Measurements from ENCODE around the gene LRRC55. TPM values are rescaled to one million over a fixed set of nuclear protein-coding genes. Genes with fewer than 3 reads are reported as not detected.

Gene LRRC55
- total and polyA plus RNA-seq, 2 donors (not counting 3 experiments of a cell fraction or from before 2014, with no cell fraction given): not detected

GRCh38 chr11:57160665-57161064 is 21.1 kb upstream of the LRRC55 start:
- no peaks in the 10 kb centered on the region for H3K4me1 ChIP-seq (ENCODE audit: control insufficient read depth, extremely low read depth, insufficient read depth, low read length)
- H4K20me1 ChIP-seq (replicated peaks; ENCODE audit: control insufficient read depth, extremely low read depth, insufficient read depth, low read length): no peaks in the 10 kb centered on the region
- H3K4me2 ChIP-seq (ENCODE audit: insufficient read depth, low read length): no peak overlapping the region
- BruUV-seq (replicated peaks): no TSS peak
- no peak overlapping the region for H2AFZ ChIP-seq (ENCODE audit: low read depth, low read length)
- no peaks in the 10 kb centered on the region for H3K9me3 ChIP-seq (replicated peaks; ENCODE audit: control insufficient read depth, insufficient read depth, low read length)
- ChIA-PET POLR2A (no interaction called here), CTCF (interaction anchor here (2.7 kb wide), 1 partner anchor 89 kb away, joined by 12 read pairs; no protein-coding TSS in a partner anchor)
- H3K27ac ChIP-seq (ENCODE audit: insufficient read depth, low read depth, low read length): no peak overlapping the region
- H3K9me1 ChIP-seq (replicated peaks; ENCODE audit: control insufficient read depth, extremely low read depth, insufficient read depth, low read length): no peaks in the 10 kb centered on the region
- dilution Hi-C loops (cut with MboI; ENCODE audit: extremely low pct_ligation_motif_present, low sequenced_read_pairs) (no loop called here), intact Hi-C loops (cut with micrococcal nuclease) (loop anchor here (5.0 kb wide), 1 partner anchor 38 kb away; no protein-coding TSS in a partner anchor)
- H3K36me3 ChIP-seq (ENCODE audit: control insufficient read depth in 2 of 2, extremely low read depth in 1 of 2, insufficient read depth in 2 of 2, low read length in 2 of 2): no peaks in the 10 kb centered on the region
- no peak overlapping the region for H3K4me3 ChIP-seq (replicated peaks in 1 of 3; ENCODE audit: insufficient read depth in 1 of 3, low read depth in 1 of 3, low read length in 3 of 3)
- no peaks in the 10 kb centered on the region for H3K79me2 ChIP-seq (ENCODE audit: control insufficient read depth, insufficient read depth, low read length)
- peaks cover 0 to 4% of the 10 kb centered on the region in 2 experiments for H3K27me3 ChIP-seq (ENCODE audit: control insufficient read depth in 2 of 2, insufficient read depth in 2 of 2, low read length in 2 of 2)
- FAIRE-seq (no peak), DNase-seq (ENCODE audit: low read depth, low spot score) (no peak)
- TF ChIP-seq FOS (IDR thresholded peaks at IDR 0.05; ENCODE audit: borderline replicate concordance, insufficient read depth, low read length) (no peak), CTCF (IDR thresholded peaks at IDR 0.05; ENCODE audit: extremely low read depth in 1 of 2, insufficient read depth in 1 of 2, low read depth in 1 of 2, low read length in 2 of 2) (no peak), POLR2A (IDR thresholded peaks at IDR 0.05; ENCODE audit: low read depth, low read length) (no peak), POLR2AphosphoS5 (IDR thresholded peaks at IDR 0.05; ENCODE audit: insufficient read depth, low read depth, low read length) (no peak)
- H3K9ac ChIP-seq (replicated peaks; ENCODE audit: extremely low read depth, insufficient read depth, low read length): no peak overlapping the region

GRCh38 chr11:57161351-57161750 is 20.4 kb upstream of the LRRC55 start:
- H3K4me2 ChIP-seq (ENCODE audit: insufficient read depth, low read length): no peak overlapping the region
- no peak for DNase-seq (ENCODE audit: low read depth, low spot score)
- dilution Hi-C loops (cut with MboI; ENCODE audit: extremely low pct_ligation_motif_present, low sequenced_read_pairs): no loop called here
- peaks cover 0 to 4% of the 10 kb centered on the region in 2 experiments for H3K27me3 ChIP-seq (ENCODE audit: control insufficient read depth in 2 of 2, insufficient read depth in 2 of 2, low read length in 2 of 2)
- ChIA-PET POLR2A (no interaction called here), CTCF (interaction anchor here (2.7 kb wide), 1 partner anchor 88 kb away, joined by 12 read pairs; no protein-coding TSS in a partner anchor)
- no peak overlapping the region for H3K4me3 ChIP-seq (replicated peaks in 1 of 3; ENCODE audit: insufficient read depth in 1 of 3, low read depth in 1 of 3, low read length in 3 of 3)
- no peak overlapping the region for H2AFZ ChIP-seq (ENCODE audit: low read depth, low read length)
- no peak overlapping the region for H3K9ac ChIP-seq (replicated peaks; ENCODE audit: extremely low read depth, insufficient read depth, low read length)
- TF ChIP-seq POLR2AphosphoS5 (IDR thresholded peaks at IDR 0.05; ENCODE audit: insufficient read depth, low read depth, low read length) (no peak), GATA2 (IDR thresholded peaks at IDR 0.05; ENCODE audit: insufficient read depth, insufficient read length, low read depth, low read length) (no peak), MAX (IDR thresholded peaks at IDR 0.05; ENCODE audit: insufficient read depth, insufficient read length) (no peak), EZH2 (IDR thresholded peaks at IDR 0.05; ENCODE audit: borderline replicate concordance, low read depth, low read length, severe bottlenecking) (no peak), POLR2A (IDR thresholded peaks at IDR 0.05; ENCODE audit: low read depth, low read length) (no peak), MYC (IDR thresholded peaks at IDR 0.05; ENCODE audit: low read depth, low read length) (no peak), FOS (IDR thresholded peaks at IDR 0.05; ENCODE audit: borderline replicate concordance, insufficient read depth, low read length) (no peak), JUN (IDR thresholded peaks at IDR 0.05; ENCODE audit: borderline replicate concordance, insufficient read depth, insufficient read length, low read depth) (no peak)
- BruUV-seq (replicated peaks): no TSS peak
- no peaks in the 10 kb centered on the region for H4K20me1 ChIP-seq (replicated peaks; ENCODE audit: control insufficient read depth, extremely low read depth, insufficient read depth, low read length)
- H3K27ac ChIP-seq (ENCODE audit: insufficient read depth, low read depth, low read length): no peak overlapping the region
- intact Hi-C loops (cut with micrococcal nuclease): loop anchor here (5.0 kb wide), 1 partner anchor 39 kb away; no protein-coding TSS in a partner anchor
- no peaks in the 10 kb centered on the region for H3K9me3 ChIP-seq (replicated peaks; ENCODE audit: control insufficient read depth, insufficient read depth, low read length)
- H3K36me3 ChIP-seq (ENCODE audit: control insufficient read depth in 2 of 2, extremely low read depth in 1 of 2, insufficient read depth in 2 of 2, low read length in 2 of 2): no peaks in the 10 kb centered on the region
- no peak for FAIRE-seq
- no peaks in the 10 kb centered on the region for H3K4me1 ChIP-seq (ENCODE audit: control insufficient read depth, extremely low read depth, insufficient read depth, low read length)
- no peaks in the 10 kb centered on the region for H3K79me2 ChIP-seq (ENCODE audit: control insufficient read depth, insufficient read depth, low read length)
- no peaks in the 10 kb centered on the region for H3K9me1 ChIP-seq (replicated peaks; ENCODE audit: control insufficient read depth, extremely low read depth, insufficient read depth, low read length)

All from endothelial cell of umbilical vein (primary cell).